ENCODE data around the gene HHAT. TPM values are rescaled to one million over a fixed set of nuclear protein-coding genes. Genes with fewer than 3 reads are reported as not detected.

The HHAT gene
- polyA plus RNA-seq, 1 donor from 2014 or later: 5.3 TPM

DNA sequence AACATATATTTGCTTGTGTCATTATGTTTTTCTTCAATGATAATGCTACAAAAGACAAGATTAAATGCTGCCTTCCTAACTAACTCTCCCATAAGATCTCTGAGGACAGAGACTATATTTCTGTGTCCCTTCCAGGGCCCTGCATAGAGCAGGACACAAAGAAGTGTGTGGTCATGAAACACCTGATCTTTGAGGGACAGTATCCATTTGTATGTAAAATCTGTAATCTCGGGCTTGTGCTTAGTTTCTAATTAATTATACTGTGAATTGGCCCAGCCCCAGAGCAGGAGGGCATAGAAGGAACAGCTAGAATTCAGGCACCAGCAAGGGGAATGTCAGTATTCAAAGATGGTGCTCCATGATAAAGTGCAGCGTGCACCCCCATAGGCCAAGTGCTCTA, 374.9 kb downstream of the HHAT start:
- H3K79me2 ChIP-seq (replicated peaks; ENCODE audit: insufficient read depth, low read length): no peaks in the 10 kb centered on the region
- no peaks in the 10 kb centered on the region for H3F3A ChIP-seq (ENCODE audit: insufficient read depth, low read length, poor library complexity, severe bottlenecking)
- H3K4me3 ChIP-seq (ENCODE audit: low read length): no peak overlapping the region
- H4K20me1 ChIP-seq (ENCODE audit: insufficient read depth): no peaks in the 10 kb centered on the region
- H3K4me2 ChIP-seq (ENCODE audit: low read length): no peak overlapping the region
- H3K36me3 ChIP-seq (ENCODE audit: insufficient read depth, low read length): no peaks in the 10 kb centered on the region
- no peak overlapping the region for H3K9ac ChIP-seq (ENCODE audit: low read length)
- no peak for TF ChIP-seq POLR2AphosphoS5 (IDR thresholded peaks at IDR 0.05)
- no peak for TF ChIP-seq TAF1 (IDR thresholded peaks at IDR 0.05; ENCODE audit: low read depth)
- no peak for TF ChIP-seq EP300 (conservative IDR thresholded peaks at IDR 0.05; ENCODE audit: poor library complexity, severe bottlenecking)
- no peak for TF ChIP-seq RAD21 (conservative IDR thresholded peaks at IDR 0.05)
- TF ChIP-seq EZH2 (IDR thresholded peaks at IDR 0.05; ENCODE audit: borderline replicate concordance, insufficient read depth, low read length, poor library complexity, severe bottlenecking): no peak
- TF ChIP-seq MXI1 (conservative IDR thresholded peaks at IDR 0.05; ENCODE audit: poor library complexity, severe bottlenecking): no peak
- no peak for TF ChIP-seq CTCF (IDR thresholded peaks at IDR 0.05; ENCODE audit: poor library complexity, severe bottlenecking)
- TF ChIP-seq, protein P1, sequence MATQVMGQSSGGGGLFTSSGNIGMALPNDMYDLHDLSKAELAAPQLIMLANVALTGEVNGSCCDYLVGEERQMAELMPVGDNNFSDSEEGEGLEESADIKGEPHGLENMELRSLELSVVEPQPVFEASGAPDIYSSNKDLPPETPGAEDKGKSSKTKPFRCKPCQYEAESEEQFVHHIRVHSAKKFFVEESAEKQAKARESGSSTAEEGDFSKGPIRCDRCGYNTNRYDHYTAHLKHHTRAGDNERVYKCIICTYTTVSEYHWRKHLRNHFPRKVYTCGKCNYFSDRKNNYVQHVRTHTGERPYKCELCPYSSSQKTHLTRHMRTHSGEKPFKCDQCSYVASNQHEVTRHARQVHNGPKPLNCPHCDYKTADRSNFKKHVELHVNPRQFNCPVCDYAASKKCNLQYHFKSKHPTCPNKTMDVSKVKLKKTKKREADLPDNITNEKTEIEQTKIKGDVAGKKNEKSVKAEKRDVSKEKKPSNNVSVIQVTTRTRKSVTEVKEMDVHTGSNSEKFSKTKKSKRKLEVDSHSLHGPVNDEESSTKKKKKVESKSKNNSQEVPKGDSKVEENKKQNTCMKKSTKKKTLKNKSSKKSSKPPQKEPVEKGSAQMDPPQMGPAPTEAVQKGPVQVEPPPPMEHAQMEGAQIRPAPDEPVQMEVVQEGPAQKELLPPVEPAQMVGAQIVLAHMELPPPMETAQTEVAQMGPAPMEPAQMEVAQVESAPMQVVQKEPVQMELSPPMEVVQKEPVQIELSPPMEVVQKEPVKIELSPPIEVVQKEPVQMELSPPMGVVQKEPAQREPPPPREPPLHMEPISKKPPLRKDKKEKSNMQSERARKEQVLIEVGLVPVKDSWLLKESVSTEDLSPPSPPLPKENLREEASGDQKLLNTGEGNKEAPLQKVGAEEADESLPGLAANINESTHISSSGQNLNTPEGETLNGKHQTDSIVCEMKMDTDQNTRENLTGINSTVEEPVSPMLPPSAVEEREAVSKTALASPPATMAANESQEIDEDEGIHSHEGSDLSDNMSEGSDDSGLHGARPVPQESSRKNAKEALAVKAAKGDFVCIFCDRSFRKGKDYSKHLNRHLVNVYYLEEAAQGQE (IDR thresholded peaks at IDR 0.05; ENCODE audit: borderline replicate concordance): no peak
- no peak for TF ChIP-seq SMC3 (conservative IDR thresholded peaks at IDR 0.05; ENCODE audit: poor library complexity)
- no peaks in the 10 kb centered on the region for H3K9me2 ChIP-seq (ENCODE audit: insufficient read depth, low read length)
- no peaks in the 10 kb centered on the region for H3K27me3 ChIP-seq (ENCODE audit: insufficient read depth, low read depth, low read length)
- no peak overlapping the region for H2AFZ ChIP-seq (ENCODE audit: low read depth, low read length)
- no peaks in the 10 kb centered on the region for H3K9me3 ChIP-seq (ENCODE audit: low read length)
- H3K27ac ChIP-seq (ENCODE audit: low read length): no peak overlapping the region

GRCh38 chr1:210705086-210705485, 376.4 kb downstream of the HHAT start:
- H3K27ac ChIP-seq (ENCODE audit: low read length): no peak overlapping the region
- H3K9ac ChIP-seq (ENCODE audit: low read length): no peak overlapping the region
- H3K9me3 ChIP-seq (ENCODE audit: low read length): no peaks in the 10 kb centered on the region
- H3K4me2 ChIP-seq (ENCODE audit: low read length): no peak overlapping the region
- no peaks in the 10 kb centered on the region for H3K9me2 ChIP-seq (ENCODE audit: insufficient read depth, low read length)
- TF ChIP-seq EZH2 (IDR thresholded peaks at IDR 0.05; ENCODE audit: borderline replicate concordance, insufficient read depth, low read length, poor library complexity, severe bottlenecking): no peak
- TF ChIP-seq TAF1 (IDR thresholded peaks at IDR 0.05; ENCODE audit: low read depth): no peak
- TF ChIP-seq, protein P1 (IDR thresholded peaks at IDR 0.05; ENCODE audit: borderline replicate concordance): no peak
- TF ChIP-seq SMC3 (conservative IDR thresholded peaks at IDR 0.05; ENCODE audit: poor library complexity): no peak
- TF ChIP-seq POLR2AphosphoS5 (IDR thresholded peaks at IDR 0.05): no peak
- no peak for TF ChIP-seq RAD21 (conservative IDR thresholded peaks at IDR 0.05)
- TF ChIP-seq CTCF (IDR thresholded peaks at IDR 0.05; ENCODE audit: poor library complexity, severe bottlenecking): no peak
- no peak for TF ChIP-seq EP300 (conservative IDR thresholded peaks at IDR 0.05; ENCODE audit: poor library complexity, severe bottlenecking)
- TF ChIP-seq MXI1 (conservative IDR thresholded peaks at IDR 0.05; ENCODE audit: poor library complexity, severe bottlenecking): no peak
- H3F3A ChIP-seq (ENCODE audit: insufficient read depth, low read length, poor library complexity, severe bottlenecking): no peaks in the 10 kb centered on the region
- no peak overlapping the region for H3K4me3 ChIP-seq (ENCODE audit: low read length)
- no peaks in the 10 kb centered on the region for H3K79me2 ChIP-seq (replicated peaks; ENCODE audit: insufficient read depth, low read length)
- H2AFZ ChIP-seq (ENCODE audit: low read depth, low read length): no peak overlapping the region
- H4K20me1 ChIP-seq (ENCODE audit: insufficient read depth): no peaks in the 10 kb centered on the region
- H3K27me3 ChIP-seq (ENCODE audit: insufficient read depth, low read depth, low read length): no peaks in the 10 kb centered on the region
- no peaks in the 10 kb centered on the region for H3K36me3 ChIP-seq (ENCODE audit: insufficient read depth, low read length)
